Mesenchymal stem cell (in vitro differentiated cells and primary cell): Measurements from ENCODE around the gene CPLX1.

Experiments
- DNase-seq: peaks from one replicate; pipeline ENCODE4 v3.0.0-alpha.2; 2013
- H2AFZ ChIP-seq: one replicate; pipeline ENCODE4 v1.6.1; 2013; ENCODE audit warnings: low read depth, mild to moderate bottlenecking, control low read depth, inconsistent platforms, low read length, moderate library complexity
- H2AK5ac ChIP-seq: 2 replicates; pipeline ENCODE4 v1.6.1; 2013; ENCODE audit warnings: low read length, moderate library complexity, mild to moderate bottlenecking, inconsistent platforms; ENCODE audit not compliant: severe bottlenecking
- H2BK120ac ChIP-seq: one replicate; pipeline ENCODE4 v1.6.1; 2013; ENCODE audit warnings: low read depth, mild to moderate bottlenecking, inconsistent platforms, low read length, moderate library complexity
- H2BK12ac ChIP-seq, 2 experiments: one replicate each; pipeline ENCODE4 v1.6.1; 2013; ENCODE audit warnings: inconsistent platforms in 2 of 2, low read length in 2 of 2, mild to moderate bottlenecking in 2 of 2, moderate library complexity in 2 of 2, control low read depth in 1 of 2
- H2BK15ac ChIP-seq: one replicate; pipeline ENCODE4 v1.6.1; 2013; ENCODE audit warnings: mild to moderate bottlenecking, low read depth, inconsistent platforms; ENCODE audit not compliant: poor library complexity, severe bottlenecking
- H2BK5ac ChIP-seq: 2 replicates; pipeline ENCODE4 v1.6.1; 2013; ENCODE audit warnings: low read depth, mild to moderate bottlenecking, low read length, control low read depth, inconsistent platforms; ENCODE audit not compliant: poor library complexity, severe bottlenecking
- H3K14ac ChIP-seq, 2 experiments: one replicate each; pipeline ENCODE4 v1.6.1; 2013; ENCODE audit warnings: inconsistent platforms in 2 of 2, low read length in 2 of 2, control low read depth in 1 of 2, mild to moderate bottlenecking in 1 of 2, moderate library complexity in 1 of 2
- H3K18ac ChIP-seq, 2 experiments: one replicate each; pipeline ENCODE4 v1.6.1; 2013; ENCODE audit warnings: inconsistent platforms in 2 of 2, low read length in 2 of 2, control low read depth in 1 of 2, low read depth in 1 of 2, mild to moderate bottlenecking in 1 of 2
- H3K23ac ChIP-seq, 2 experiments: one replicate each; pipeline ENCODE4 v1.6.1; 2013; ENCODE audit warnings: inconsistent platforms in 2 of 2, low read length in 2 of 2, mild to moderate bottlenecking in 2 of 2, moderate library complexity in 2 of 2, control low read depth in 1 of 2
- H3K27ac ChIP-seq: 2 replicates; pipeline ENCODE4 v1.5.1; 2013; ENCODE audit warnings: mild to moderate bottlenecking, moderate library complexity, low read length, control low read depth, inconsistent platforms; ENCODE audit not compliant: poor library complexity, severe bottlenecking
- H3K27me3 ChIP-seq, 2 experiments: 2 replicates each; pipeline versions ENCODE4 v1.6.1 to v1.7.0; 2013; ENCODE audit warnings: low read length in 2 of 2, mild to moderate bottlenecking in 2 of 2, moderate library complexity in 2 of 2, control low read depth in 1 of 2, inconsistent platforms in 1 of 2; ENCODE audit not compliant: control insufficient read depth in 1 of 2, insufficient read depth in 1 of 2
- H3K36me3 ChIP-seq, 2 experiments: 2 replicates each; pipeline versions ENCODE4 v1.6.1 to v1.7.0; 2013; ENCODE audit warnings: low read length in 2 of 2, control low read depth in 1 of 2, inconsistent platforms in 1 of 2, low read depth in 1 of 2, mild to moderate bottlenecking in 1 of 2; ENCODE audit not compliant: insufficient read depth in 2 of 2, control insufficient read depth in 1 of 2
- H3K4ac ChIP-seq, 2 experiments: one replicate each; pipeline ENCODE4 v1.6.1; 2013; ENCODE audit warnings: inconsistent platforms in 2 of 2, low read length in 2 of 2, mild to moderate bottlenecking in 2 of 2, moderate library complexity in 2 of 2, control low read depth in 1 of 2, low read depth in 1 of 2
- H3K4me1 ChIP-seq: 2 replicates; pipeline ENCODE4 v1.6.1; 2013; ENCODE audit warnings: low read depth, low read length, control low read depth; ENCODE audit not compliant: control insufficient read depth, insufficient read depth
- H3K4me2 ChIP-seq: 2 replicates; pipeline ENCODE4 v1.6.1; 2013; ENCODE audit warnings: low read length, mild to moderate bottlenecking, inconsistent platforms; ENCODE audit not compliant: poor library complexity, severe bottlenecking
- H3K4me3 ChIP-seq, 2 experiments: 2 replicates each; pipeline versions ENCODE4 v1.5.1 to v1.7.0; 2013; ENCODE audit warnings: low read length in 2 of 2, mild to moderate bottlenecking in 2 of 2, control low read depth in 1 of 2, low read depth in 1 of 2; ENCODE audit not compliant: insufficient read depth in 1 of 2
- H3K79me1 ChIP-seq: replicated peaks from 2 replicates; pipeline ENCODE4 v1.6.1; 2013; ENCODE audit warnings: mild to moderate bottlenecking, control low read depth, low read length, inconsistent platforms; ENCODE audit not compliant: poor library complexity, severe bottlenecking
- H3K9ac ChIP-seq: 2 replicates; pipeline ENCODE4 v1.7.0; 2013; ENCODE audit warnings: mild to moderate bottlenecking, low read length, moderate library complexity
- H3K9me3 ChIP-seq: 2 replicates; pipeline ENCODE4 v1.7.0; 2013; ENCODE audit warnings: mild to moderate bottlenecking, low read length; ENCODE audit not compliant: control insufficient read depth
- H4K8ac ChIP-seq: one replicate; pipeline ENCODE4 v1.6.1; 2013; ENCODE audit warnings: inconsistent platforms, mild to moderate bottlenecking, low read length, moderate library complexity
- H4K91ac ChIP-seq: one replicate; pipeline ENCODE4 v1.6.1; 2013; ENCODE audit warnings: mild to moderate bottlenecking, low read length, inconsistent platforms
- WGBS: methylation state at CpG from one replicate; pipeline ENCODE4 v1.1.7; 2013; ENCODE audit warnings: mixed read lengths; 5-methylcytosine and 5-hydroxymethylcytosine counted together

The CPLX1 gene

DNA sequence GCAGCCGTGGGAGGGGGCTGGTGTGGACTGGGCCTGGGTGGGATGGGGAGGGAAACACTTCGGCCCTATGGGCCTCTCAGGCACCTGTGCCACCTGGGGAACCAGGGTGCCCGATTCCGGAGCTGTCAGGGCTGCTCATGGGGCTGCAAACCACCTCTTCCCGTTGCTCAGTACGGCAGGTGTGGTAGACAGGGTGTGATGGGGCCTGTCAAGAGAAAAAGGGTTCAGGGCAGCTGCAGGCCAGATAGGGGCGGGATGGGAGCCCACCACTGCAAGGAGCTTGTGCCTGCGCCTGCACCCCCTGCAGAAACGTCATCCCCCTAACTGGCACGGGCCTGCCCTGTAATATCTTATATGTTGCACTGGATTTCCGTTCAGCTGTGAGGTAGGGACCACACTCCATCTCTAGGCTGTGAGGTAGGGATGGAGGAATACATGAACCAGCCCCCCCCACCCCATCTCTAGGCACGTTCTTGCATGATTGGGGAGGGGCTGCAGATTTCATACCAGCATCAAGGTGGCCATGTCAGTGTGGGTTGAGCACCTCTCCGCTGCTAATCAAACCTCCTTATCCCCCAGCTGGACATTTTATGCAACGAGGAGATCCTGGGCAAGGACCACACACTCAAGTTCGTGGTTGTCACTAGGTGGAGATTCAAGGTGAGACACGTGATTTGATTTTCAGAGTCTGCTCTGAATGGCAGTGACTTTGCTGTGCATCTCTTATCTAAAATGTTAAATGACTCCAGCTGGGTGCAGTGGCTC lies 61.3 kb downstream of the CPLX1 start:
- Histone ChIP-seq H2BK12ac (no peak overlapping the region), H2BK15ac (no peak overlapping the region), H3K4me1 (peaks cover 31% of the 10 kb centered on the region), H2AFZ (no peak overlapping the region), H3K9ac (no peak overlapping the region), H3K4me2 (no peak overlapping the region), H3K4me3 (no peak overlapping the region), H2AK5ac (no peak overlapping the region), H3K4ac (no peak overlapping the region), H3K23ac (peak overlapping the region in 1 of 2 experiments; percentile 17), H4K91ac (no peak overlapping the region), H4K8ac (peak overlapping the region; percentile 10), H3K36me3 (peaks cover 78 to 87% of the 10 kb centered on the region in 2 experiments), H3K9me3 (no peaks in the 10 kb centered on the region), H2BK120ac (no peak overlapping the region), H3K27ac (peak overlapping the region; percentile 3), H3K14ac (no peak overlapping the region), H3K18ac (no peak overlapping the region), H2BK5ac (no peak overlapping the region), H3K79me1 (peaks cover 27% of the 10 kb centered on the region), H3K27me3 (no peaks in the 10 kb centered on the region)
- 98% methylated on average over 15 of the region's 16 CpGs for WGBS
- no peak for DNase-seq

DNA sequence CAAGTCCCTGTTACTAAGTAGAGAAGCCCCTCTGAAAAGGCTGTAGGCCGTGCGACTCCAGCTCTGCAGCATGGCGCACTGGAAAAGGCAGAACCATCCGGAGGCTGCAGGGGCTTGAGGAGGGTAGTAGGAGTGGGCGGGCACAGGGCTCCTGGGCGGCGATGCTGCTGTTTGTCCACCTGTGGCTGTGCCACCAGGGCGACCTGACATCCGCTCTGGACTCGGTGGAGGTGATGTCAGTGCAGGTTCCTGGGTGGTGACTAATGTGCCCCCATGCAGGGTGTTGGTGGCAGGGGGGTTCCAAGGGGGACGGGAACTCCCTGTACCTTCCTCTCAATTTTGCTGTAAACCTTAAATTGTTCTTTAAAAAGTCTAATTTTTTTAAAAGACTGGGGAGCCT lies 62.0 kb downstream of the CPLX1 start:
- peaks cover 27% of the 10 kb centered on the region for H3K79me1 ChIP-seq
- H2BK5ac ChIP-seq: no peak overlapping the region
- H3K14ac ChIP-seq: no peak overlapping the region
- H3K27ac ChIP-seq: no peak overlapping the region
- no peaks in the 10 kb centered on the region for H3K27me3 ChIP-seq
- peaks cover 73 to 81% of the 10 kb centered on the region in 2 experiments for H3K36me3 ChIP-seq
- no peak overlapping the region for H2AFZ ChIP-seq
- no peak overlapping the region for H2BK120ac ChIP-seq
- no peak overlapping the region for H3K18ac ChIP-seq
- H3K23ac ChIP-seq: no peak overlapping the region
- no peak overlapping the region for H3K4me2 ChIP-seq
- H3K4me3 ChIP-seq: no peak overlapping the region
- H4K8ac ChIP-seq: no peak overlapping the region
- H3K9ac ChIP-seq: no peak overlapping the region
- H2BK12ac ChIP-seq: no peak overlapping the region
- H3K9me3 ChIP-seq: no peaks in the 10 kb centered on the region
- peak overlapping the region; percentile 36 for H4K91ac ChIP-seq
- WGBS: over 99% methylated on average over 8 of the region's 11 CpGs
- no peak overlapping the region for H2AK5ac ChIP-seq
- H2BK15ac ChIP-seq: no peak overlapping the region
- H3K4ac ChIP-seq: no peak overlapping the region
- DNase-seq: no peak
- H3K4me1 ChIP-seq: peaks cover 28% of the 10 kb centered on the region

DNA sequence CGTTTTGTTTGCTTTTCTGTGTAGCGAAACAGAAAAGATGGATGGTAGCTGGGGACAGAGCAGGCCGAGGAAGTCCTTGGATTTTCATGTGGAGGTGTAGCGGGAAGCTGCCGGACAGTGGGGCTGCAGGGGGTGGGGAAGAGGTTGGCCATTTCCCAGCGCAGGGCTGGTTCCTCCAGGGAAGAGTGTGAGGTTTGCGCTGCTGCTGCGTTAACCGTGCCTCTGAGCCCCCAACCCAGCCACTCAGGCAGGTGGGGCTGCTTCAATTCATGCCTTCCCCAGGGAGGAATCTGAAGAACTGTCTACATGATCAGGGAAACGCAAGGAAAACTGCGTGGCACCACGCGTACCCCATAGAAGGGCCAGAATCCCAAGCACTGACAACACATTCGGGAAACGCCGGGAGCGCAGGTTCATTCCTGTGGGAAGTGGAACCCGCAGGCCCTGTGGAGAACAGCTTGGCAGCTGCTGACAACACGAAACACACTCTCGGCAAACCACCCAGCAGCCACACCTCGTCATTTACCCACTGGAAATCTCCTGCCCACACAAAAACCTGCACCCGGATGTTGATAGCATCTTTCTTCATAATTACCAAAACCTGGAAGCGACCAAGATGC lies 62.6 kb downstream of the CPLX1 start:
- no peak overlapping the region for H3K4me3 ChIP-seq
- H3K14ac ChIP-seq: no peak overlapping the region
- no peaks in the 10 kb centered on the region for H3K27me3 ChIP-seq
- H3K18ac ChIP-seq: no peak overlapping the region
- peaks cover 73 to 75% of the 10 kb centered on the region in 2 experiments for H3K36me3 ChIP-seq
- no peak overlapping the region for H3K4me2 ChIP-seq
- DNase-seq: no peak
- 97% methylated on average over 23 of the region's 23 CpGs for WGBS
- H2AFZ ChIP-seq: no peak overlapping the region
- H2BK15ac ChIP-seq: no peak overlapping the region
- H2BK120ac ChIP-seq: no peak overlapping the region
- no peak overlapping the region for H2BK12ac ChIP-seq
- H4K91ac ChIP-seq: no peak overlapping the region
- no peak overlapping the region for H3K23ac ChIP-seq
- peaks cover 29% of the 10 kb centered on the region for H3K79me1 ChIP-seq
- no peak overlapping the region for H3K9ac ChIP-seq
- no peaks in the 10 kb centered on the region for H3K9me3 ChIP-seq
- no peak overlapping the region for H2AK5ac ChIP-seq
- no peak overlapping the region for H3K27ac ChIP-seq
- H2BK5ac ChIP-seq: no peak overlapping the region
- H4K8ac ChIP-seq: no peak overlapping the region
- H3K4me1 ChIP-seq: peaks cover 27% of the 10 kb centered on the region
- H3K4ac ChIP-seq: no peak overlapping the region
